Measurements from ENCODE around the gene ALPG. TPM values are rescaled to one million over a fixed set of nuclear protein-coding genes. Genes with fewer than 3 reads are reported as not detected.

ALPG gene
- total and polyA plus RNA-seq, 7 donors: not detected

DNA sequence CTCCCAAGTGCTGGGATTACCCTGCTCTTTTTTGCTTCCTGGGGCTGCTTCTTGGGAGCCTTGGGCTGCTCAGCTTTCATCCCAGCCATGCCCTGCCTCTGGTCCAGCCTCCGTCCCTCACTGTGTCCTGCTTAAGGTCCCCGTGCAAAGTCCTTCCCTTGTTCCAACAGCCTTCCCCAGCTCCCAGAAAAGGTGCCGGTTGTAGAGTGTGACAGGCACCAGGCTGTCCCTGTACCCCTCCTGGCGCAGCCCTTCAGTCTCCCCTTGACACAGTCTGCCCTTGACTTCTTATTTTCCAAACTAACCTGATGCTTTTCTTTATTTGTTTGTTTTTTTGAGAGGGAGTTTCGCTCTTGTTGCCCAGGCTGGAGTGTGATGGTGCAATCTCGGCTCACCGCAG, 29.2 kb downstream of the ALPG start:
- TF ChIP-seq CTCF (IDR thresholded peaks at IDR 0.05): no peak
- Histone ChIP-seq H3K4me1 (no peaks in the 10 kb centered on the region), H3K27me3 (ENCODE audit: insufficient read depth in 3 of 3, low read length in 2 of 3) (no peaks in the 10 kb centered on the region), H3K9me3 (no peaks in the 10 kb centered on the region), H3K36me3 (ENCODE audit: insufficient read depth in 1 of 2, low read depth in 1 of 2) (no peaks in the 10 kb centered on the region), H3K27ac (no peak overlapping the region), H3K4me3 (no peak overlapping the region)
- DNase-seq (peak in 1 of 2 donors; percentile 14), ATAC-seq (no peak)
- WGBS, 3 donors: 90 to 94% (median 92%) methylated on average over 7 of the region's 7 CpGs
- intact Hi-C loops (cut with DNase I): loop anchor here in 1 of 2 donors (10.0 kb wide), 1 partner anchor 101 kb away; no protein-coding TSS in a partner anchor

- no peaks in the 10 kb centered on the region for H3K36me3 ChIP-seq (ENCODE audit: insufficient read depth in 1 of 2, low read depth in 1 of 2)
- DNase-seq (peak in 1 of 2 donors; percentile 36), ATAC-seq (no peak)
- no peaks in the 10 kb centered on the region for H3K9me3 ChIP-seq
- H3K4me1 ChIP-seq: no peaks in the 10 kb centered on the region
- H3K4me3 ChIP-seq: no peak overlapping the region
- no peak for TF ChIP-seq CTCF (IDR thresholded peaks at IDR 0.05)
- intact Hi-C loops (cut with DNase I): loop anchor here in 1 of 2 donors (10.0 kb wide), 1 partner anchor 102 kb away; no protein-coding TSS in a partner anchor
- H3K27me3 ChIP-seq (ENCODE audit: insufficient read depth in 3 of 3, low read length in 2 of 3): no peaks in the 10 kb centered on the region
- H3K27ac ChIP-seq: no peak overlapping the region
- 84 to 91% (median 88%) methylated on average over 14 to 15 of the region's 15 CpGs for WGBS, 3 donors
Measured at GRCh38 chr2:232436381-232437194, 29.9 kb downstream of the ALPG start.

DNA sequence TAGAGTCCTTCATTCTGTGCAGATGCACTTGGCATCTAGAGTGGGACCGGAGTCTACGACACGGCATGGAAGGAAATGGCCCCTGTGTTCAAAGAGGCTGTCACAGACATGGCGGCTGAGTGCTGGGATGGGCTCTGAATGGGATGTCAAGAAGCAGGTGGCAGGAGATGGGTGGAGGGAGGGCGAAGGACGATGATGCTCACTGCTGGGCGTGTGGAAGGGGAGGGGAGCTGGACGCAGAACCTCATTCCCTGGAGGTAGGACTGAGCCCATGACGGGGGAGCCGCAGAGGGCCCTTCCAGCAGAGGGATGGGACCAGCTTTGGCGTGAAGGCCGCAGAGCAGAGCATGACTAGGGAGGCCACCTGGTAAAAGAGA, 30.5 kb downstream of the ALPG start:
- H3K36me3 ChIP-seq (ENCODE audit: insufficient read depth in 1 of 2, low read depth in 1 of 2): no peaks in the 10 kb centered on the region
- no peaks in the 10 kb centered on the region for H3K27me3 ChIP-seq (ENCODE audit: insufficient read depth in 3 of 3, low read length in 2 of 3)
- no peak for TF ChIP-seq CTCF (IDR thresholded peaks at IDR 0.05)
- no peaks in the 10 kb centered on the region for H3K9me3 ChIP-seq
- H3K4me1 ChIP-seq: no peaks in the 10 kb centered on the region
- H3K4me3 ChIP-seq: no peak overlapping the region
- ATAC-seq (no peak), DNase-seq (peak in 1 of 2 donors; percentile 32)
- no peak overlapping the region for H3K27ac ChIP-seq
- 80 to 89% (median 80%) methylated on average over 12 of the region's 12 CpGs for WGBS, 3 donors
- intact Hi-C loops (cut with DNase I): loop anchor here in 1 of 2 donors (10.0 kb wide), 1 partner anchor 102 kb away; no protein-coding TSS in a partner anchor

DNA sequence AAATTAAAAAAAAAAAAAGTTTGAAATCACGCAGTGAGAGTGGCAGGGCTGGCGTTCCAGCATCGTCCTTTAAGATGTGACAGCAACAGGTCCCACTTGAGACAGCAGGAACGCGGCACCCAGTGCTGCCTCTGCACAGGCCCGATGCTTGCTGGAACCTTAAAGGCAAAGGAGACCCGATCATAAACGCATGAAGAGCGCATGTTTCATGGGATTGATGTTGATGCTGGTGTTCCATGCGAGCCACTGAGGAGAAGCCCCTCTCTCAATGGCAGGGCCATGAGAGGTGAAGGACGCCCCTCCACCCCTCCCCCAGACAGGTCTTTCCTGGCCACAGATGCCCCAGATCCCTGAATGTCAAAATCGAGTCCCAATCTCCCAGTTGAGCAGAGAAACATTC, 31.4 kb downstream of the ALPG start:
- H3K4me1 ChIP-seq: no peaks in the 10 kb centered on the region
- ATAC-seq: no peak
- H3K27ac ChIP-seq: no peak overlapping the region
- peak in 1 of 2 donors; percentile 21 for DNase-seq
- H3K36me3 ChIP-seq (ENCODE audit: insufficient read depth in 1 of 2, low read depth in 1 of 2): no peaks in the 10 kb centered on the region
- intact Hi-C loops (cut with DNase I): loop anchor here (2.0 to 10.0 kb wide), 2 partner anchors 103 to 531 kb away; no protein-coding TSS in a partner anchor
- TF ChIP-seq CTCF (IDR thresholded peaks at IDR 0.05): no peak
- no peaks in the 10 kb centered on the region for H3K27me3 ChIP-seq (ENCODE audit: insufficient read depth in 3 of 3, low read length in 2 of 3)
- WGBS, 3 donors: 89 to 93% (median 90%) methylated on average over 12 of the region's 12 CpGs
- no peaks in the 10 kb centered on the region for H3K9me3 ChIP-seq
- no peak overlapping the region for H3K4me3 ChIP-seq

Measured in psoas muscle (tissue), 8 donors.